GM19463 (cell line): ENCODE data around the gene NTM.

Source experiments
- ATAC-seq: cut with Tn5 transposase; IDR thresholded peaks from one replicate; pipeline ENCODE4 v1.9.1; 2021; ENCODE audit warnings: mild to moderate bottlenecking, moderate library complexity; ENCODE audit not compliant: unreplicated experiment

Gene NTM

DNA sequence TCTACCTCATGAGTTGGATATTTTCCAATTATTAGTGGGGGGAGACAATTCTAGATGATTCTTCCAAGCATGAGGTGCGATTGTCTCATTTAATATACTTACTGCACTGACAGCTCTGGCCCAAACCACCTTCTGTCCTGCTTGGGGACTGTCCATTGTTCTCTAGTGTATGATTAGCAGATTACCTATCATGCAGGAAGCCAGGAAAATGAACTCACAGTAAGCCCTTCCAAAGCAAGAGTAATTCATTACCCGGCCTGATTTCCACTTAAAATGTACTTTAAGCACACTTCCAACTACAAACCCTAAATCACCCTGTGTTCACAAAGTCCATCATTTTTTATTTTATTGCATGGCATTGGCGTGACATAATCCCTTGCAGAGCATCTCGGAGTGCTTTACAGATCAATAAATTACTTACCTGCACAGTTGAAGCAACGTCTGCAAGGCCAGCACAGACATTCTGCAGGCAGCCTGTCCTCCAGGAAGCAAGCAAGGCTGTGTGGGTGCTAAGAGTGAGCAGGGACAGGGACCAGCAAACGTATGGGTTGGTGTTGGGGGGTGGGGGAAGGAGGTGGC, 838.2 kb downstream of the NTM start:
- ATAC-seq: no peak

- ATAC-seq: no peak
These were observed 841.1 kb downstream of the NTM start for GRCh38 chr11:132211479-132211878.

DNA sequence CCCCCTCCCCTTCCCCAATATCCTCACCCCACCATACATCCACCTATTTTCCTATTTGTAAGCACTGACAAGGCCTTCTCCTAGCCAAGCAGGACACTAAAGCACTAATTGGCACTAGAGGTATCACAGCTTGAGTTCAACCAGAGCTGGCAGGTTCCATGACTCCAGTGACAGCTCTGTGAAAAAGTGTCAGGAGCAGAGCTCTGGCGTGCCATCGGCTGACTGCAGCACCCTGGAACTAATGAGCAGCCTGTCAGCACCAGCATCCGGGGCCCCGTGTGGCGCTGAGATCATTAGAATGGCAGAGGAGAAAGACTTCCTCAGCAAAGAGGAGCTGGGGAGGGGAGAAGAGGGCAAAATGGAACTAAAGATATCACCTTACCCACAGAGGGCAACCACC, 847.4 kb downstream of the NTM start:
- ATAC-seq: no peak

DNA sequence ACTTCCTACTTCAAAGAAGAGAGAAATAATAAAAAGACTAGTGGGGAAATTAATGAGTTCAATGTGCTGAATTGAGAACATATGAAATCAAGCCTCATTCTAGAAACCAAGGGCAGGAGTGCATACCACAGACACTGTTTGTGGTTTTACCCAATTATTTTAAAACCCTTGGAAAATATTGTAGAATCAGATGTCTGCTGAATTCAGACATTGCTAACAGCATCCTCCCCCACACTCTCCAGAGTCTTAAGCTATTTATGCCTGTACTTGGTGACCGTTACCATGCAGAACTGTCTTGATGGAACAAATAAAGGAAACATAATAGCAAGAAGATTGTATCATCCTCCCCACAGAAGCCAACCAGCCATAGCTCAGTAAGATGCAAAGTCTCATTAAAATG, 850.1 kb downstream of the NTM start:
- no peak for ATAC-seq

DNA sequence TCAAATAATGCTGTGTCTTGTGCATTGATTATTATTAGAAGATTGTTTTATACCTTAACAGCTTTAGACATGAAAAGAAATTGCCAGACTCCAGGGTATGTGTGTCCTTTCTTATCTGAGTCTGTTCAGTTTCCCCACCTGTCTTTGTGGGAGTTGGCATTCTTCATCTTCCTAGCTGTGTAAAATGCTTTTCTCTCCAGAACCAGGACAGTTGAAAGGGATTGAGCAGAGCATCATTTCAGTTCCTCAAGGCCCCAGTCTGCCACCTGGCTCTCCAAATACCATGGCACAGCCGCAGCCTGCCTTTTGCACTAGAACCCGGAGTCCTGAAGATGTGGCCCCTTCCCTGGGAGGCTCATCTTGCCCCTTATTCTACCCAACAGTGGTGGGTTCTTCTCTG, 851.9 kb downstream of the NTM start:
- ATAC-seq: no peak

DNA sequence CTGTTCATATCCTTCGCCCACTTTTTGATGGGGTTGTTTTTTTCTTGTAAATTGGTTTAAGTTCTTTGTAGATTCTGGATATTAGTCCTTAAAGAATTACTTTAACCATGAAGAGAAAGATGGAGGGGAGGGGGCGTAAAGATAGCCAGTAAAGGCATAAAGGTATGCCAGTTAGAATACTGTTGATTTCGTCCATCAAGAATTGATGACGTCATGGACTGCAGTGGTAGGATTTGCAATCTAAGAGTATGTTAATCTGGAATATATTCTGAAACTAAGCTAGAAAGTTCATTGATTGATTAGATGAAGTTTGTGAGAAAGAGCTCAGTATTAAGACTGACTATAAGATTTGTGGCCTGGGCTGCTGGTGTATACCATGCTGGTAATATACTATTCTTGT, 856.1 kb downstream of the NTM start:
- ATAC-seq: no peak

GRCh38 chr11:132228746-132229325, 858.4 kb downstream of the NTM start:
- no peak for ATAC-seq

GRCh38 chr11:132231656-132232347, 861.4 kb downstream of the NTM start:
- no peak for ATAC-seq

GRCh38 chr11:132234878-132235277, 864.5 kb downstream of the NTM start:
- no peak for ATAC-seq

DNA sequence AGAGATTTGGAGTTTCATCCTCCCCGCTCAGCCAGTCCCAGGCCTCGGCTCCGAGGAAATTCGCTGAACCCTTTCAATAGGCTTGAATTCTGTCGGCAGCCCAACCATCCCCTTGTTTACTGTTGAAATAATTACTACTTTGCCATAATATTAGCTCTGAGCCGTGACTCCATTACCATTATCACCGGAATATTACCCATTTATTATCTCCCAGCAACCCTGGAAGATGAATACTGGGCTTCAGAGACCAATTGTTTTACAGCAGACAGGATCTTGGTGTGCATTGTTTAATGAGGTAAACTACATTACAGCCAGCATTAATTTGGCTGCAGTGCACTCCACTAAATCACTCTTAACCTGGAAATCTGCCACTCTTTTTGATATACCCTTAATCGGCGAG, 867.4 kb downstream of the NTM start:
- no peak for ATAC-seq

GRCh38 chr11:132238331-132238866, 868.0 kb downstream of the NTM start:
- no peak for ATAC-seq

GRCh38 chr11:132240374-132240773, 870.0 kb downstream of the NTM start:
- ATAC-seq: no peak

DNA sequence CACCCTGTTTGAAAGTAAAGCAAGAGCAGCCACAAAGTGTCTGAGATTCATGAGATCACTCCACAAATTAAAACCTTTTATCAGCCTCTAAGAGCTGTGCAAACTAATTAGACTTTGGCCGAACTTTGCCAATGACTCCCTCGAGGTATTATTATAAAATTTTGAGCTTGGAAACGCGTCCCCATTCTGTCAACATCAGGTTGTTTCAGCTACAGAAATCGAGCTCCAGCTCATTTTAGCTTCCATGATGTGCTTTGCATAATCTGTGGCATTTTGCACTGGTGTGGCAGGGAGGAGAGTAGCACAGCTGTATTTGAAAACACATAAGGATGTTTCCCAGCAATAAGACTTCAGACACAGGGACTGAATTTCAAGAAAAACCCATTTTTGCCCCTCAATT, 872.2 kb downstream of the NTM start:
- ATAC-seq: no peak

GRCh38 chr11:132244846-132245245, 874.4 kb downstream of the NTM start:
- no peak for ATAC-seq

DNA sequence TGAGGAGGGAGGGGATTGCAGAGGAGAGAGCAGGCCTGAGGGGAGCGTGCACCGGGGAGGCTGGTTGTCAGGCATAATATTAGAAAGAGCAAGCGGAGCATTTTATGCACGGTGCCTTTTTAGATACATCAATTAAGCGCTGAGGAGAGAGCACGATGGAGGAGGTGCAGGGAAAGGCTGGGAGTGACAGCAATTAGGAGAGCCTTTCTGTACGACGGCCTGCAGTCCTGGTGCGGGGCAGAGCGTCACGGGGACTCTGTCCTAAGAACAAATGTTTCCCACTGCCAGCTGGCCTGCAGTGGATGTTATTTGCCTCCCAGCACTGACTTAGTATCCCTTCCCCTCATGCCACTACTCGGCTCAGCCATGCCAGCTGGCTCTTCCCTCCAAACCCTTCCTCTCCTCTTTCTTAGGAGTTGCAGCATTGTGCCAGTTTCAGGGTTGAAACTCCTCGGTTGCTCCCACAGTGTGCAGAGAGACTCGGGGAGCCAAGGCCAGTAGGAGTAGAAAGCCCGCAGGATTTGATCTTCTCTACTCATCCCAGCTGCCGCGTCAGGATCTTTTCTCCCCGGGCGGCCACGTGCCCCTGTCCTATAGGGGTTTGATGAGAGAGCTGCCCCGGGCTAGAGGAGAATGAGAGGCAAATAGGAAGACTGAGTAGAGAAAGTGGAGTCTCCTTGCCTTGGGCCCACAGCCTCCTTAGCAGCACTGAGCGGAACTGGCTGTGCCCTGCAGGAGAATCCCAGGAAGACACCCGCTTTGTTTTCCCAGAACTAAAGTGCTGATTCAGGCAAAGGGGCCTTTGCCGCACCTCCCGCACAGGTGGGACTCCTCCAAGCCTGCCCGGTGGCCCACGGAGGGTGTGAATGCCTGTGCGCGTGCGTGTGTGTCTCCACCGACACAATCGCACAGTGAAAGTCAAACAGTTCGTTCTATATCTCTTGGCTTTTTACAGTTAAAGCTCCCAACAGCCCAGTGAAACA, 875.3 kb downstream of the NTM start:
- ATAC-seq: no peak

- no peak for ATAC-seq
These were observed 878.2 kb downstream of the NTM start for GRCh38 chr11:132248580-132248979.

GRCh38 chr11:132249256-132249655, 878.8 kb downstream of the NTM start:
- ATAC-seq: no peak

GRCh38 chr11:132251061-132251460, 880.6 kb downstream of the NTM start:
- no peak for ATAC-seq

DNA sequence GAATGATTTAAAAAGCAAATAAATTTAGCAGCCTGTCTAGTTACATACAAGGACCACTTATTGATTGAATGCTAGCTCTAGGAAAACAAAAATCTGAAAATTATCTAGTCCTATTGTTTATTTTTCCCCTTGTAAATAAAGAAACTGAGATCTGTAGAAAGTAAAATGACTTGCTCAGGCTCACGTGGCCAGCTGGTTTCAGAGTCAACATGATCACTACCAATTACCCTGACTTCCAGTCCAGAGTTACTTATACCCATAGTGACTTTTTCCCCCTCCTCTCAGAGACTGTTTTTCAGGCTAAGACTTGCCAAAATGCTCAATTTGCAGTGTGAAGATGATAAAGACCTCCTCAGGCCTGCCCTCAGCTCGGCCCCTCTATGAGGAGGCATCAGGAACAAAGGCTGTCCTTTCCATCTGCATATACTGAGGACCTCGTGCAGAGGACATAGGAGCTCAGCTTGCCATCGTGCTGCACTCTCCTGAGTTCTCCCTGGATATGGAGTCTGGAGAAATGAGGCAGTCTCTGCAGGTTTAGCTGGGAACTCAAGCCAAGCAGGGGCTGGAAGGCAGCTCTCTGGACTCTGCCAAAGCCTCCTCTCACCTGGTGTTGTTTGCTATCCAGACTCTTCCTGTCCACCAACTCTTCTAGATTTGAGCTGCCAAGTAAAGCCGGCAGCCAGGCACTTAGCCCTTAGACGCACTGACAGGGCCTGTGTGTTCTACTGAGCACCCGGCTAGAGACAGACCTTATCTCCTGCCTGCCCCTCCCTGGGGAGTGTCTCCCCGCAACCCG, 883.3 kb downstream of the NTM start:
- no peak for ATAC-seq

DNA sequence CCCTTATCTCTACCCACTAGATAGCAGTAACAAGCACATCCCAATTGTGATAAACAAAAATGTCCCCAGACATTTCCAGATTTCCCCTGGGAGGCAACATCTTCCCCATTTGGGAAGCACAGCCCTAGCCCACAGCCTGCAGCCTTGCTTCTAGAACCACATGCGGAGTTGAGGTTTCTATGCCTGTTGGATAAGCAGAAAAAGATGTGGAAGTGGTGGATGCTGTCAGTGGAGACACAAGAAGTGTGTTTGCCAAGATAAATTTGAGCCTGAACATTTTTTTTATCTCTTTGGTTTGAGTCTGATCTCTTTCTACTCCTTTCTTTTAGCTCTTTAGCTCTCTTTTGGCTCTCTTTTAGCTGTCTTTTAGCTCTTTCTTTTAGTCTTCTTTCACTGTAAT, 884.5 kb downstream of the NTM start:
- ATAC-seq: no peak
